ENCODE results near the gene ATP11A.

DNA sequence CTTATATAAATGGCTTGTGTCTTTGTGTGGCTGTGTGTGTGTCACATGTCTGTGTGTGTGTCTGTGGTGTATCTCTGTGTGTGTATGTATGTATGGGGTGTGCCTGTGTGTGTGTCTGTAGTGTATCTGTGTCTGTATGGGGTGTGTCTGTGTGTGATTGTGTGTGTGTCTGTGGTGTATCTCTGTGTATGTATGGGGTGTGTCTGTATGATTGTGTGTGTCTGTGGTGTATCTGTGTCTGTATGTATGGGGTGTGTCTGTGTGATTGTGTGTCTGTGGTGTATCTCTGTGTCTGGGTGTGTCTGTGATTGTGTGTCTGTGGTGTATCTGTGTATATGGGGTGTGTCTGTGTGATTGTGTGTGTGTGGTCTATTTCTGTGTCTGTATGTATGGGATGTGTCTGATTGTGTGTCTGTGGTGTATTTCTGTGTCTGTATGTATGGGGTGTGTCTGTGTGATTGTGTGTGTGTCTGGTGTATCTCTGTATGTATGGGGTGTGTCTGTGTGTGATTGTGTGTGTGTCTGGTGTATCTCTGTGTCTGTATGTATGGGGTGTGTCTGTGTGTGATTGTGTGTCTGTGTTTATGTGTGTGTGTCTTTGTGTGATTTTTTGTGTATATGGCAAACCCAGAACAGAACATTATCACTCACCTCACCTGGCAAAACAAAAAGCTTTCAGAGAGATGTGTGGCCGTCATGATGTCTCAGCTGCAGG lies 223.0 kb downstream of the ATP11A start:
- TF ChIP-seq POLR2A (IDR thresholded peaks at IDR 0.05) (no peak), EP300 (IDR thresholded peaks at IDR 0.05) (no peak)
- TF ChIP-seq, protein P1, sequence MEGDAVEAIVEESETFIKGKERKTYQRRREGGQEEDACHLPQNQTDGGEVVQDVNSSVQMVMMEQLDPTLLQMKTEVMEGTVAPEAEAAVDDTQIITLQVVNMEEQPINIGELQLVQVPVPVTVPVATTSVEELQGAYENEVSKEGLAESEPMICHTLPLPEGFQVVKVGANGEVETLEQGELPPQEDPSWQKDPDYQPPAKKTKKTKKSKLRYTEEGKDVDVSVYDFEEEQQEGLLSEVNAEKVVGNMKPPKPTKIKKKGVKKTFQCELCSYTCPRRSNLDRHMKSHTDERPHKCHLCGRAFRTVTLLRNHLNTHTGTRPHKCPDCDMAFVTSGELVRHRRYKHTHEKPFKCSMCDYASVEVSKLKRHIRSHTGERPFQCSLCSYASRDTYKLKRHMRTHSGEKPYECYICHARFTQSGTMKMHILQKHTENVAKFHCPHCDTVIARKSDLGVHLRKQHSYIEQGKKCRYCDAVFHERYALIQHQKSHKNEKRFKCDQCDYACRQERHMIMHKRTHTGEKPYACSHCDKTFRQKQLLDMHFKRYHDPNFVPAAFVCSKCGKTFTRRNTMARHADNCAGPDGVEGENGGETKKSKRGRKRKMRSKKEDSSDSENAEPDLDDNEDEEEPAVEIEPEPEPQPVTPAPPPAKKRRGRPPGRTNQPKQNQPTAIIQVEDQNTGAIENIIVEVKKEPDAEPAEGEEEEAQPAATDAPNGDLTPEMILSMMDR (IDR thresholded peaks at IDR 0.05), result no peak
